IMR-90 (cell line): Measurements from ENCODE around the gene SNAPIN. TPM values are rescaled to one million over a fixed set of nuclear protein-coding genes. Genes with fewer than 3 reads are reported as not detected.

Experiments
- ATAC-seq: fragments of 200-7000 bp; cut with Tn5 transposase; 2 replicates; pipeline ENCODE4 v1.9.1; 2020; ENCODE audit warnings: low read depth, mild to moderate bottlenecking, moderate library complexity
- BruUV-seq: library from RNA; stranded (reverse); fragments of 400-500 nt; replicated peaks from 2 replicates; lab custom pipeline; 2021; lab: Mats Ljungman, UMichigan
- CTCF ChIA-PET: fragments of 300-600 bp; formaldehyde crosslinking; extraction: SDS; loops from one replicate; lab custom pipeline; 2021; ENCODE audit warnings: antibody characterized with exemption; lab: Yijun Ruan, JAX
- POLR2A ChIA-PET: fragments of 300-600 bp; sonication (Branson Sonifier 250); formaldehyde crosslinking; loops from one replicate; lab custom pipeline; 2022; ENCODE audit warnings: antibody characterized with exemption; ENCODE audit not compliant: unreplicated experiment; lab: Charles Lee
- DNase-seq: peaks from one replicate; pipeline ENCODE4 v3.0.0; 2013
- H2AFZ ChIP-seq: replicated peaks from 2 replicates; pipeline ENCODE3; 2013; ENCODE audit warnings: low read length, mild to moderate bottlenecking; ENCODE audit not compliant: poor library complexity
- H2AK5ac ChIP-seq: 2 replicates; pipeline ENCODE4 v1.6.1; 2013; ENCODE audit warnings: low read depth, low read length, inconsistent platforms
- H2AK9ac ChIP-seq: replicated peaks from 2 replicates; pipeline ENCODE3; 2013; ENCODE audit warnings: mild to moderate bottlenecking, low read depth, low read length, moderate library complexity; ENCODE audit not compliant: poor library complexity
- H2BK120ac ChIP-seq: 2 replicates; pipeline ENCODE4 v1.6.1; 2013; ENCODE audit warnings: low read depth, low read length, inconsistent platforms
- H2BK15ac ChIP-seq: 3 replicates; pipeline ENCODE4 v1.6.1; 2013; ENCODE audit warnings: low read depth, low read length, inconsistent platforms
- H2BK20ac ChIP-seq: 2 replicates; pipeline ENCODE4 v1.6.1; 2013; ENCODE audit warnings: low read depth, mild to moderate bottlenecking, inconsistent platforms, low read length, moderate library complexity
- H2BK5ac ChIP-seq: 2 replicates; pipeline ENCODE4 v1.6.1; 2013; ENCODE audit warnings: mild to moderate bottlenecking, low read depth, low read length, inconsistent platforms; ENCODE audit not compliant: poor library complexity, severe bottlenecking
- H3K14ac ChIP-seq: replicated peaks from 2 replicates; pipeline ENCODE4 v1.6.1; 2013; ENCODE audit warnings: low read depth, low read length, inconsistent platforms
- H3K18ac ChIP-seq: 2 replicates; pipeline ENCODE4 v1.6.1; 2013; ENCODE audit warnings: low read depth, low read length, control low read depth
- H3K23ac ChIP-seq: 2 replicates; pipeline ENCODE4 v1.6.1; 2013; ENCODE audit warnings: low read depth, low read length, inconsistent platforms
- H3K27ac ChIP-seq: 2 replicates; pipeline ENCODE4 v1.5.1; 2013; ENCODE audit warnings: mild to moderate bottlenecking, control low read depth, low read length; ENCODE audit not compliant: insufficient read depth
- H3K27me3 ChIP-seq: 2 replicates; pipeline ENCODE4 v1.6.1; 2013; ENCODE audit warnings: low read length; ENCODE audit not compliant: control insufficient read depth, insufficient read depth
- H3K36me3 ChIP-seq: 2 replicates; pipeline ENCODE4 v1.6.1; 2013; ENCODE audit warnings: low read length, mixed read lengths; ENCODE audit not compliant: control insufficient read depth, insufficient read depth
- H3K4ac ChIP-seq: 2 replicates; pipeline ENCODE4 v1.6.1; 2013; ENCODE audit warnings: low read depth, low read length, inconsistent platforms
- H3K4me1 ChIP-seq: 2 replicates; pipeline ENCODE4 v1.6.1; 2013; ENCODE audit warnings: low read length, mixed read lengths; ENCODE audit not compliant: control insufficient read depth, insufficient read depth
- H3K4me2 ChIP-seq: 2 replicates; pipeline ENCODE4 v1.6.1; 2013; ENCODE audit warnings: low read depth, mild to moderate bottlenecking, control low read depth, low read length, moderate library complexity
- H3K4me3 ChIP-seq: 2 replicates; pipeline ENCODE4 v1.5.1; 2013; ENCODE audit warnings: low read depth, mild to moderate bottlenecking, control low read depth, low read length, moderate library complexity; ENCODE audit not compliant: insufficient read depth
- H3K56ac ChIP-seq: 2 replicates; pipeline ENCODE4 v1.6.1; 2013; ENCODE audit warnings: low read length, inconsistent platforms; ENCODE audit not compliant: insufficient read depth; ENCODE audit errors: extremely low read depth
- H3K79me1 ChIP-seq, 2 experiments: 2 replicates each; pipeline ENCODE4 v1.6.1; 2013; ENCODE audit warnings: low read length in 2 of 2, inconsistent platforms in 1 of 2, low read depth in 1 of 2
- H3K9ac ChIP-seq: 2 replicates; pipeline ENCODE4 v1.6.1; 2013; ENCODE audit warnings: low read depth, low read length, control low read depth
- H3K9me1 ChIP-seq: 2 replicates; pipeline ENCODE4 v1.6.1; 2013; ENCODE audit warnings: low read length, inconsistent platforms; ENCODE audit not compliant: insufficient read depth
- H3K9me3 ChIP-seq: 2 replicates; pipeline ENCODE4 v1.6.1; 2013; ENCODE audit warnings: low read length; ENCODE audit not compliant: control insufficient read depth, insufficient read depth
- H4K20me1 ChIP-seq: 2 replicates; pipeline ENCODE4 v1.6.1; 2013; ENCODE audit warnings: low read length, inconsistent platforms; ENCODE audit not compliant: insufficient read depth
- H4K5ac ChIP-seq: 2 replicates; pipeline ENCODE4 v1.6.1; 2013; ENCODE audit warnings: mild to moderate bottlenecking, low read depth, low read length, control low read depth
- H4K8ac ChIP-seq, 2 experiments: 2 replicates each; pipeline ENCODE4 v1.6.1; 2013; ENCODE audit warnings: low read depth in 2 of 2, low read length in 2 of 2, control low read depth in 1 of 2, inconsistent platforms in 1 of 2
- H4K91ac ChIP-seq: 2 replicates; pipeline ENCODE4 v1.6.1; 2013; ENCODE audit warnings: low read depth, low read length, inconsistent platforms; ENCODE audit not compliant: insufficient read depth
- BHLHE40 ChIP-seq: fragments of 150-350 bp; IDR thresholded peaks from 2 replicates; pipeline ENCODE4 v1.6.1; 2016; ENCODE audit warnings: mild to moderate bottlenecking, low read depth, low read length
- ELK1 ChIP-seq: fragments of 150-350 bp; IDR thresholded peaks from 2 replicates; pipeline ENCODE4 v1.6.1; 2016; ENCODE audit warnings: low read depth, mild to moderate bottlenecking, low read length, moderate library complexity, borderline replicate concordance
- FOS ChIP-seq: fragments of 150-350 bp; IDR thresholded peaks from 2 replicates; pipeline ENCODE4 v1.6.1; 2016; ENCODE audit warnings: low read depth, low read length
- MAFK ChIP-seq: IDR thresholded peaks from 2 replicates; pipeline ENCODE4 v1.6.1; 2012; ENCODE audit warnings: low read depth, low read length, improper control_type of control experiment
- NFE2L2 ChIP-seq: fragments of 150-350 bp; IDR thresholded peaks from 2 replicates; pipeline ENCODE4 v1.6.1; 2016; ENCODE audit warnings: low read depth, mild to moderate bottlenecking, low read length
- POLR2A ChIP-seq: IDR thresholded peaks from 2 replicates; pipeline ENCODE4 v1.6.1; 2012; ENCODE audit warnings: mild to moderate bottlenecking, low read depth, low read length
- RAD21 ChIP-seq: IDR thresholded peaks from 2 replicates; pipeline ENCODE4 v1.6.1; 2012; ENCODE audit warnings: low read length, improper control_type of control experiment
- RCOR1 ChIP-seq: IDR thresholded peaks from 2 replicates; pipeline ENCODE4 v1.6.1; 2012; ENCODE audit warnings: mild to moderate bottlenecking, low read length, improper control_type of control experiment; ENCODE audit not compliant: insufficient replicate concordance
- RFX5 ChIP-seq: IDR thresholded peaks from 2 replicates; pipeline ENCODE4 v1.8.0; 2012; ENCODE audit warnings: low read depth, mild to moderate bottlenecking, low read length, moderate library complexity
- SMC3 ChIP-seq: fragments of 150-350 bp; IDR thresholded peaks from 2 replicates; pipeline ENCODE4 v1.6.1; 2016; ENCODE audit warnings: low read depth, mild to moderate bottlenecking, antibody characterized with exemption, low read length, moderate library complexity
- WGBS, 2 experiments: methylation state at CpG; one replicate each; pipeline versions ENCODE4 v1.1.5 to v1.1.7; 2013; ENCODE audit warnings: missing lambda C conversion rate in 2 of 2; ENCODE audit not compliant: insufficient read length in 1 of 2; ENCODE audit errors: extremely low coverage in 2 of 2; 5-methylcytosine and 5-hydroxymethylcytosine counted together
- dilution Hi-C: fragments of 300-500 bp; cut with HindIII; formaldehyde crosslinking; loops from one replicate; pipeline ENCODE4 v1.14.3; 2018; ENCODE audit warnings: low sequenced_read_pairs; ENCODE audit not compliant: unreplicated experiment
- in situ Hi-C: fragments of 300-500 bp; cut with MboI; formaldehyde crosslinking; loops from 3 replicates; pipeline ENCODE4 v1.14.3; 2019; ENCODE audit warnings: low sequenced_read_pairs, inconsistent platforms, mixed read lengths
- intact Hi-C: fragments of 100-400 bp; cut with micrococcal nuclease; formaldehyde crosslinking; loops from 2 replicates; pipeline ENCODE4 v1.10.0; 2022
- polyA plus RNA-seq, 3 experiments: library from polyadenylated mRNA; depleted of rRNA; stranded (reverse); fragments of >200 nt; gene quantifications; 2 replicates each; pipeline ENCODE4 v1.2.3, GENCODE V29; 2012; ENCODE audit warnings: low replicate concordance in 1 of 3
- total RNA-seq: library from RNA; depleted of rRNA; stranded (reverse); fragments of >200 nt; gene quantifications from 2 replicates; pipeline ENCODE4 v1.2.3, GENCODE V29; 2012

SNAPIN gene
- total and polyA plus RNA-seq, 2 of the 4 experiments (the other 2 are of a cell fraction) = 37.4 to 40.9 TPM

GRCh38 chr1:153697191-153698019 lies 38.9 kb downstream of the SNAPIN start (continued):
- TF ChIP-seq RAD21 (no peak), MAFK (no peak)

- H2AFZ ChIP-seq = peak overlapping the region; percentile 71
- no peak for DNase-seq
- dilution Hi-C loops (no loop called here), intact Hi-C loops (no loop called here), in situ Hi-C loops (no loop called here)
- H4K20me1 ChIP-seq = no peaks in the 10 kb centered on the region
- CTCF ChIA-PET = interaction anchor here (1.2 kb wide), 1 partner anchor 50 kb away, joined by 3 read pairs; no protein-coding TSS in a partner anchor
- no peak overlapping the region for H3K4me3 ChIP-seq
- no peak overlapping the region for H2BK5ac ChIP-seq
- peak overlapping the region; percentile 44 for H2AK9ac ChIP-seq
- WGBS, 2 experiments = 30% methylated on average over 4 of the region's 29 CpGs; no CpG with 5 or more reads in 1 of the 2 experiments
- no peak overlapping the region for H3K4ac ChIP-seq
- POLR2A ChIA-PET = interaction anchor here (0.5 kb wide), 1 partner anchor 9 kb away, joined by 5 read pairs; no protein-coding TSS in a partner anchor
- H3K56ac ChIP-seq = no peak overlapping the region
- H2BK15ac ChIP-seq = no peak overlapping the region
- no peak overlapping the region for H3K4me2 ChIP-seq
- no peak overlapping the region for H3K27ac ChIP-seq
- no TSS peak for BruUV-seq
- no peak overlapping the region for H3K23ac ChIP-seq
- H3K14ac ChIP-seq = no peak overlapping the region
- H2BK120ac ChIP-seq = no peak overlapping the region
- no peak overlapping the region for H3K18ac ChIP-seq
- peaks cover 2% of the 10 kb centered on the region for H3K4me1 ChIP-seq
- H2BK20ac ChIP-seq = no peak overlapping the region
- no peak overlapping the region for H3K9ac ChIP-seq
- H3K79me1 ChIP-seq = no peaks in the 10 kb centered on the region
- no peak overlapping the region for H4K91ac ChIP-seq
- H2AK5ac ChIP-seq = no peak overlapping the region
- H3K9me1 ChIP-seq = no peaks in the 10 kb centered on the region
- H4K8ac ChIP-seq = no peak overlapping the region; a peak in 1 of 4 replicates
- H3K36me3 ChIP-seq = no peaks in the 10 kb centered on the region
- H4K5ac ChIP-seq = no peak overlapping the region
- no peak for TF ChIP-seq NFE2L2
- no peak for TF ChIP-seq FOS
- no peak for TF ChIP-seq SMC3
- no peak for TF ChIP-seq RAD21
- TF ChIP-seq RCOR1 = no peak
- no peak for TF ChIP-seq MAFK
- TF ChIP-seq RFX5 = no peak
- no peak for TF ChIP-seq BHLHE40
- no peak for TF ChIP-seq POLR2A
- TF ChIP-seq ELK1 = no peak
- peaks cover 3% of the 10 kb centered on the region; the same call in 1 of the 2 replicates for H3K27me3 ChIP-seq
- H3K9me3 ChIP-seq = no peaks in the 10 kb centered on the region
- ATAC-seq = no peak
Measured at GRCh38 chr1:153698020-153698922, 39.8 kb downstream of the SNAPIN start.
